Effector memory CD8-positive, alpha-beta T cell (primary cell): Measurements from ENCODE around the gene KBTBD7.
A peak's percentile ranks its signal among the peaks of the same experiment; 100 is the strongest.
"Not testable (repeated sequence)": the region's sequence is repeated elsewhere in the genome, so short reads cannot be mapped to it uniquely, and the experiment has no call there.

Source experiments
- ATAC-seq: fragments of 150-1000 bp; cut with Tn5 transposase; replicated peaks from 2 replicates; pipeline ENCODE4 v1.10.0; 2021; ENCODE audit warnings: mild to moderate bottlenecking, moderate library complexity
- DNase-seq, 3 experiments: peaks; one replicate each; pipeline ENCODE4 v3.0.0; 2021
- H3K27ac Mint-ChIP-seq, 2 donors: one replicate each; pipeline ENCODE4 v1.8.0; 2022; ENCODE audit warnings: mild to moderate bottlenecking in 2 of 2, mixed read lengths in 2 of 2, moderate library complexity in 2 of 2
- H3K27me3 Mint-ChIP-seq, 2 donors: one replicate each; pipeline ENCODE4 v1.8.0; 2022; ENCODE audit warnings: mixed read lengths in 2 of 2
- H3K36me3 Mint-ChIP-seq: one replicate; pipeline ENCODE4 v1.8.0; 2022; ENCODE audit warnings: mild to moderate bottlenecking, moderate library complexity, mixed read lengths; ENCODE audit not compliant: insufficient read depth
- H3K4me1 Mint-ChIP-seq, 2 donors: one replicate each; pipeline ENCODE4 v1.8.0; 2022; ENCODE audit warnings: low read depth in 2 of 2, mixed read lengths in 2 of 2
- H3K4me3 Mint-ChIP-seq, 2 donors: one replicate each; pipeline ENCODE4 v1.8.0; 2022; ENCODE audit warnings: mild to moderate bottlenecking in 2 of 2, mixed read lengths in 2 of 2, moderate library complexity in 2 of 2
- H3K9me3 Mint-ChIP-seq, 2 donors: one replicate each; pipeline ENCODE4 v1.8.0; 2022; ENCODE audit warnings: mixed read lengths in 2 of 2

KBTBD7 gene

GRCh38 chr13:41178040-41178439, 16.3 kb downstream of the KBTBD7 start:
- DNase-seq (no peak), ATAC-seq (no peak)
- Mint-ChIP-seq H3K9me3 (peaks cover 0 to 2% of the 10 kb centered on the region in 2 donors), H3K4me1 (no peaks in the 10 kb centered on the region), H3K27ac (no peak overlapping the region), H3K4me3 (no peak overlapping the region), H3K27me3 (no peaks in the 10 kb centered on the region), H3K36me3 (no peaks in the 10 kb centered on the region)

GRCh38 chr13:41177616-41178015, 16.8 kb downstream of the KBTBD7 start:
- H3K4me3 Mint-ChIP-seq = no peak overlapping the region

GRCh38 chr13:41175576-41175975, 18.8 kb downstream of the KBTBD7 start:
- not testable (repeated sequence) for ATAC-seq, DNase-seq, H3K27me3 Mint-ChIP-seq, H3K4me1 Mint-ChIP-seq, H3K9me3 Mint-ChIP-seq, H3K27ac Mint-ChIP-seq, H3K4me3 Mint-ChIP-seq, H3K36me3 Mint-ChIP-seq

More at GRCh38 chr13:41177616-41178015, 16.8 kb downstream of the KBTBD7 start:
- no peaks in the 10 kb centered on the region for H3K27me3 Mint-ChIP-seq
- H3K9me3 Mint-ChIP-seq = peaks cover 0 to 2% of the 10 kb centered on the region in 2 donors
- no peaks in the 10 kb centered on the region for H3K36me3 Mint-ChIP-seq
- DNase-seq (no peak), ATAC-seq (no peak)
- H3K27ac Mint-ChIP-seq = no peak overlapping the region
- H3K4me1 Mint-ChIP-seq = peaks cover 0 to 3% of the 10 kb centered on the region in 2 donors

- Mint-ChIP-seq H3K4me1 (peaks cover 1 to 3% of the 10 kb centered on the region in 2 donors), H3K4me3 (no peak overlapping the region), H3K27ac (peak overlapping the region in 1 of 2 donors; percentile 6), H3K9me3 (peaks cover 0 to 5% of the 10 kb centered on the region in 2 donors), H3K27me3 (no peaks in the 10 kb centered on the region), H3K36me3 (peaks cover 4% of the 10 kb centered on the region)
- DNase-seq (no peak), ATAC-seq (no peak)
These were observed 32.2 kb downstream of the KBTBD7 start for GRCh38 chr13:41162151-41162550.

- no peak for DNase-seq
- no peak for ATAC-seq
- no peak overlapping the region for H3K4me3 Mint-ChIP-seq
- H3K4me1 Mint-ChIP-seq = peaks cover 1 to 3% of the 10 kb centered on the region in 2 donors
- H3K9me3 Mint-ChIP-seq = peaks cover 0 to 5% of the 10 kb centered on the region in 2 donors
- H3K27me3 Mint-ChIP-seq = no peaks in the 10 kb centered on the region
- H3K36me3 Mint-ChIP-seq = peaks cover 4% of the 10 kb centered on the region
- peak overlapping the region; percentile 35 to 63 for H3K27ac Mint-ChIP-seq
These were observed 35.2 kb downstream of the KBTBD7 start for GRCh38 chr13:41159174-41159573.

- no peaks in the 10 kb centered on the region for H3K27me3 Mint-ChIP-seq
- DNase-seq = no peak
- H3K4me1 Mint-ChIP-seq = peaks cover 1 to 3% of the 10 kb centered on the region in 2 donors
- no peak for ATAC-seq
- H3K36me3 Mint-ChIP-seq = peaks cover 4% of the 10 kb centered on the region
- H3K9me3 Mint-ChIP-seq = peaks cover under 1 to 4% of the 10 kb centered on the region in 2 donors
- no peak overlapping the region for H3K27ac Mint-ChIP-seq
- no peak overlapping the region for H3K4me3 Mint-ChIP-seq
These were observed 37.2 kb downstream of the KBTBD7 start for GRCh38 chr13:41157048-41157717.

- Mint-ChIP-seq H3K9me3 (peaks cover 6 to 9% of the 10 kb centered on the region in 2 donors), H3K4me3 (no peak overlapping the region), H3K36me3 (peaks cover 4% of the 10 kb centered on the region), H3K27me3 (no peaks in the 10 kb centered on the region), H3K4me1 (peaks cover 1 to 3% of the 10 kb centered on the region in 2 donors), H3K27ac (no peak overlapping the region)
- DNase-seq (no peak), ATAC-seq (no peak)
These were observed 37.7 kb downstream of the KBTBD7 start for GRCh38 chr13:41156620-41157019.

- peaks cover under 1 to 1% of the 10 kb centered on the region in 2 donors for H3K4me1 Mint-ChIP-seq
- no peak for ATAC-seq
- DNase-seq = no peak
- H3K36me3 Mint-ChIP-seq = peaks cover 4% of the 10 kb centered on the region
- no peak overlapping the region for H3K27ac Mint-ChIP-seq
- no peaks in the 10 kb centered on the region for H3K27me3 Mint-ChIP-seq
- peaks cover 9 to 23% of the 10 kb centered on the region in 2 donors for H3K9me3 Mint-ChIP-seq
- no peak overlapping the region for H3K4me3 Mint-ChIP-seq
These were observed 40.3 kb downstream of the KBTBD7 start for GRCh38 chr13:41154042-41154441.

- H3K9me3 Mint-ChIP-seq = peaks cover 12 to 38% of the 10 kb centered on the region in 2 donors
- no peak for DNase-seq
- no peaks in the 10 kb centered on the region for H3K27me3 Mint-ChIP-seq
- H3K27ac Mint-ChIP-seq = no peak overlapping the region
- H3K4me1 Mint-ChIP-seq = no peaks in the 10 kb centered on the region
- no peak overlapping the region for H3K4me3 Mint-ChIP-seq
- peaks cover 3% of the 10 kb centered on the region for H3K36me3 Mint-ChIP-seq
- no peak for ATAC-seq
These were observed 42.4 kb downstream of the KBTBD7 start for GRCh38 chr13:41152005-41152404.

GRCh38 chr13:41150058-41150457, 44.3 kb downstream of the KBTBD7 start:
- Mint-ChIP-seq H3K36me3 (peaks cover 3% of the 10 kb centered on the region), H3K9me3 (peaks cover 12 to 38% of the 10 kb centered on the region in 2 donors), H3K27me3 (no peaks in the 10 kb centered on the region), H3K4me3 (no peak overlapping the region), H3K4me1 (no peaks in the 10 kb centered on the region), H3K27ac (no peak overlapping the region)
- ATAC-seq (no peak), DNase-seq (no peak)

- Mint-ChIP-seq H3K4me3 (no peak overlapping the region), H3K36me3 (peaks cover 6% of the 10 kb centered on the region), H3K27me3 (no peaks in the 10 kb centered on the region), H3K9me3 (peaks cover 12 to 38% of the 10 kb centered on the region in 2 donors), H3K27ac (no peak overlapping the region), H3K4me1 (no peaks in the 10 kb centered on the region)
- DNase-seq (no peak), ATAC-seq (no peak)
These were observed 45.7 kb downstream of the KBTBD7 start for GRCh38 chr13:41148419-41149283.

- DNase-seq = no peak
- H3K27ac Mint-ChIP-seq = no peak overlapping the region
- no peak for ATAC-seq
These were observed 49.0 kb downstream of the KBTBD7 start for GRCh38 chr13:41145136-41145908.

GRCh38 chr13:41144576-41144975, 49.8 kb downstream of the KBTBD7 start:
- DNase-seq = no peak
- Mint-ChIP-seq H3K4me3 (no peak overlapping the region), H3K9me3 (peaks cover 4 to 20% of the 10 kb centered on the region in 2 donors), H3K4me1 (peaks cover 0 to 4% of the 10 kb centered on the region in 2 donors), H3K36me3 (peaks cover 6% of the 10 kb centered on the region), H3K27ac (no peak overlapping the region), H3K27me3 (no peaks in the 10 kb centered on the region)
- ATAC-seq = no peak

More at GRCh38 chr13:41145136-41145908, 49.0 kb downstream of the KBTBD7 start:
- Mint-ChIP-seq H3K4me3 (no peak overlapping the region), H3K27me3 (no peaks in the 10 kb centered on the region), H3K36me3 (peaks cover 6% of the 10 kb centered on the region), H3K9me3 (peaks cover 6 to 25% of the 10 kb centered on the region in 2 donors), H3K4me1 (no peaks in the 10 kb centered on the region)
